GM12873 (cell line): ENCODE data around the gene TBC1D14.

ENCODE experiments used
- TF ChIP-seq, protein P1 (sequence below): IDR thresholded peaks from 2 replicates; pipeline ENCODE4 v1.5.1; 2012; ENCODE audit warnings: low read depth, mild to moderate bottlenecking, moderate library complexity, low read length, control low read depth; ENCODE audit not compliant: insufficient read depth; ENCODE audit errors: missing control alignments

Gene TBC1D14

DNA sequence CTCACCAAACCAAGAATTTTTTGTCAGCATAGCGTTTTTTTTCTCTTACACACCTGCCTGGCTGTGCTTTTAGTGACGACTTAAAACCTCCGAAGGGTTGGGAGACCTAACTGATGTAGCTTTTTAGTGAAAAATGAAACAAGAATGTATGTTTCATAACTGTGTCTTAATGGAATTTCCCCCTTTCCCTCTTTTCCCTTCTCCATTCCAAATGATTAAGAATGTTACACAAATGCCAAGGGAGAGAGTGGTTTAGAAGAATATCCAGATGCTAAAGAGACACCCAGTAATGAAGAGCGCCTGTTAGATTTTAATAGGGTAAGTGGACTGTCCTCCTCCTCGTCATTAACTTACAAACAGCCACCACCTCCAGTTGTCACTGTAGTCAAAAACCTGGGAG is 33.2 kb upstream of the TBC1D14 start:
- TF ChIP-seq, protein P1, sequence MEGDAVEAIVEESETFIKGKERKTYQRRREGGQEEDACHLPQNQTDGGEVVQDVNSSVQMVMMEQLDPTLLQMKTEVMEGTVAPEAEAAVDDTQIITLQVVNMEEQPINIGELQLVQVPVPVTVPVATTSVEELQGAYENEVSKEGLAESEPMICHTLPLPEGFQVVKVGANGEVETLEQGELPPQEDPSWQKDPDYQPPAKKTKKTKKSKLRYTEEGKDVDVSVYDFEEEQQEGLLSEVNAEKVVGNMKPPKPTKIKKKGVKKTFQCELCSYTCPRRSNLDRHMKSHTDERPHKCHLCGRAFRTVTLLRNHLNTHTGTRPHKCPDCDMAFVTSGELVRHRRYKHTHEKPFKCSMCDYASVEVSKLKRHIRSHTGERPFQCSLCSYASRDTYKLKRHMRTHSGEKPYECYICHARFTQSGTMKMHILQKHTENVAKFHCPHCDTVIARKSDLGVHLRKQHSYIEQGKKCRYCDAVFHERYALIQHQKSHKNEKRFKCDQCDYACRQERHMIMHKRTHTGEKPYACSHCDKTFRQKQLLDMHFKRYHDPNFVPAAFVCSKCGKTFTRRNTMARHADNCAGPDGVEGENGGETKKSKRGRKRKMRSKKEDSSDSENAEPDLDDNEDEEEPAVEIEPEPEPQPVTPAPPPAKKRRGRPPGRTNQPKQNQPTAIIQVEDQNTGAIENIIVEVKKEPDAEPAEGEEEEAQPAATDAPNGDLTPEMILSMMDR, result no peak

DNA sequence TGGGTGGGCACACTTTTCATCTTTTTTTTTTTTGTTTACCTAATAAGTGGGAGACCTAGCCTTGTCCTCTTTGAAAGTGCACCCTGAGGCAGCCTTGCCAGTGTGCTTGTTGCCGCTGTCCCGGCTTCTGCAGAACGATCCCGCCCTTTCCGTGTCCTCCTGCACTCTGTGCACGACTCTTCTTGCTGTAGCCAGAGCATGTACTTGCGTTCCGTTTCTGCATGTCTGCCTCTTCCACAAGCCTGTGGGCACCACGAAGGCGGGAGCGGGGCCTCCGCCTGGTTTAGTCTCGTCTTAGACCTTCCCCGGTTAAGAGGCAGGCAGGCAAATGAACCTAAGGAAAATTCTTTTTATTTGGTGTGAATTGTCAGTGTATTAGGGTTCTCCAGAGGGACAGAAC is 32.6 kb upstream of the TBC1D14 start:
- TF ChIP-seq, protein P1, result no peak

DNA sequence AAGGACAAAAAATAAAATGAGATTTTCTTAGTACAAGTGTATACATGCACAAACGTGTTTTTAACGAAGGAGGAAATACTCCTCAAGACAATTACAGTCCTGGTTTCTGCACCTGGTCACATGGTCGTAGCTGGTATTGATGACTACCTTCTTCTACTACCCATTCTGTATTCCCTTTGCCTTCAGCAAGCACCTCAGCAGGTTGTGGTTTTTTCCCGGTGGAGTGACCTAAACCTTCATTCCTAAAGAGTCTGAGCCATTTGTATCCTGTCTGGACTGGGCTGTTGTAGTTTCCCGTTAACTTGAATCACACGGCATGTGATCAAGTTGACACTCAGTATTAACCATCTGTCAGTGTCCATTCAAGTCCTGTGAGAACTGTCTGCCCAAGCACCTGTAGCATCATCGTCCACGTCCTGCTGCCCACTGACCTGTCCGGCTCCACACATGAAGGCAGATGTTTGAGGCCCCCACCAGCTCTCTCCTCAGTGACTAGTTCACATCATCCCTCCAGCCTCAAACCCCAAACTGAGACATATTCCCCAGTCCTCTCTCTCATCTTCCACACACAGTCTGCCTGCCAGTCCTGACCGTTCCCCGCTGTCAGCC is 31.1 kb upstream of the TBC1D14 start:
- TF ChIP-seq, protein P1, result no peak

- TF ChIP-seq, protein P1, result no peak
These were observed 28.9 kb upstream of the TBC1D14 start for GRCh38 chr4:6880691-6881090.

- TF ChIP-seq, protein P1, result no peak
These were observed 27.7 kb upstream of the TBC1D14 start for GRCh38 chr4:6881908-6882307.

DNA sequence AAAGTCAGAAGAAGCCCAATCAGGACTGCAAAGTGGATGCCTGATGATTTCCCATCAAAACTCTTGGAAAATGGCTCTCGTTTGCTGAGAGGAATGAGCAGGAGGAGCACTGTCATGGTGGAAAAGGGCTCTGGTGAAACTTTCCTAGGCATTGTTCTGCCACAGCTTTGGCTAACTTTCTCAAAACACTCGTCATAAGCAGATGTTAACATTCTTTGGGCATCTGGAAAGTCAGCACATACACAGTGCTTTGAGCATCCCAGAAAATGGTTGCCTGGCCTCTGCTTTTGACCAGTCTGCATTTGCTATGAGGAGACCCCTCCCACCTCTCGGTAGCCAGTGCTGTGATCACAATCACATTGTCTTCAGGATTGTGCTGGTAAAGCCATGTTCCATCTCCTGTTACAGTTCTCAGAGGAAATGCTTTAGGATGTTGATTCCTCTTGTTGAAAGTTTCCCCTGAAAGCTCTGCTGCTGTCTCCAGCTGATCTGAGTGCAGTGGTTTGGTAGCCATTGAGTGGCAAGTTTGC is 25.2 kb upstream of the TBC1D14 start:
- TF ChIP-seq, protein P1, result no peak

GRCh38 chr4:6885953-6886557 is 23.6 kb upstream of the TBC1D14 start:
- TF ChIP-seq, protein P1, result peak; percentile 50
